Adrenal gland (tissue), 5 donors: ENCODE data around the gene SPA17.

Source experiments
- POLR2A ChIP-seq, 2 donors: fragments of 450-650 bp; IDR thresholded peaks; one replicate each; pipeline ENCODE4 v1.6.1; 2017; ENCODE audit warnings: antibody characterized with exemption in 2 of 2, mild to moderate bottlenecking in 2 of 2, moderate library complexity in 1 of 2
- TF ChIP-seq, protein P1 (sequence below), 6 experiments: fragments of 450-650 bp in 4 of 6; fragments of 200-600 bp in 2 of 6; sonication (generic) in 1 of 6; IDR thresholded peaks; 1 replicate in 5 of 6; 2 replicates in 1 of 6; pipeline versions ENCODE4 v1.5.1 to v1.8.0; 2016 to 2021; ENCODE audit warnings: antibody characterized with exemption in 6 of 6, mild to moderate bottlenecking in 2 of 6, moderate library complexity in 1 of 6
- donor health status: DM: no; HTN: no; CAD: no.

- TF ChIP-seq, protein P1, sequence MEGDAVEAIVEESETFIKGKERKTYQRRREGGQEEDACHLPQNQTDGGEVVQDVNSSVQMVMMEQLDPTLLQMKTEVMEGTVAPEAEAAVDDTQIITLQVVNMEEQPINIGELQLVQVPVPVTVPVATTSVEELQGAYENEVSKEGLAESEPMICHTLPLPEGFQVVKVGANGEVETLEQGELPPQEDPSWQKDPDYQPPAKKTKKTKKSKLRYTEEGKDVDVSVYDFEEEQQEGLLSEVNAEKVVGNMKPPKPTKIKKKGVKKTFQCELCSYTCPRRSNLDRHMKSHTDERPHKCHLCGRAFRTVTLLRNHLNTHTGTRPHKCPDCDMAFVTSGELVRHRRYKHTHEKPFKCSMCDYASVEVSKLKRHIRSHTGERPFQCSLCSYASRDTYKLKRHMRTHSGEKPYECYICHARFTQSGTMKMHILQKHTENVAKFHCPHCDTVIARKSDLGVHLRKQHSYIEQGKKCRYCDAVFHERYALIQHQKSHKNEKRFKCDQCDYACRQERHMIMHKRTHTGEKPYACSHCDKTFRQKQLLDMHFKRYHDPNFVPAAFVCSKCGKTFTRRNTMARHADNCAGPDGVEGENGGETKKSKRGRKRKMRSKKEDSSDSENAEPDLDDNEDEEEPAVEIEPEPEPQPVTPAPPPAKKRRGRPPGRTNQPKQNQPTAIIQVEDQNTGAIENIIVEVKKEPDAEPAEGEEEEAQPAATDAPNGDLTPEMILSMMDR (IDR thresholded peaks at IDR 0.05): no peak
- no peak for TF ChIP-seq POLR2A (IDR thresholded peaks at IDR 0.05)
Measured at GRCh38 chr11:124629961-124630360, 43.7 kb upstream of the SPA17 start.
